Measurements from ENCODE around the gene TAF13. TPM values are rescaled to one million over a fixed set of nuclear protein-coding genes. Genes with fewer than 3 reads are reported as not detected.

Gene TAF13
- total RNA-seq, 2 donors from 2014 or later, result 26.8 to 27.0 TPM

GRCh38 chr1:109067883-109068282, 7.9 kb downstream of the TAF13 start:
- Histone ChIP-seq H3K27ac (no peak overlapping the region), H3K4me1 (replicated peaks) (no peaks in the 10 kb centered on the region), H3K4me3 (no peak overlapping the region), H3K9me3 (no peaks in the 10 kb centered on the region), H3K36me3 (peaks cover 0 to 2% of the 10 kb centered on the region in 2 donors), H3K27me3 (replicated peaks; ENCODE audit: insufficient read depth) (no peaks in the 10 kb centered on the region)
- intact Hi-C loops (cut with DNase I), result no loop called here
- no peak for DNase-seq (ENCODE audit: low spot score)
- 80% methylated on average over 8 of the region's 8 CpGs for WGBS
- TF ChIP-seq POLR2A (IDR thresholded peaks at IDR 0.05) (no peak), CTCF (IDR thresholded peaks at IDR 0.05) (no peak), POLR2AphosphoS5 (IDR thresholded peaks at IDR 0.05) (no peak)

GRCh38 chr1:109065137-109065536, 10.7 kb downstream of the TAF13 start:
- H3K9me3 ChIP-seq, result no peaks in the 10 kb centered on the region
- intact Hi-C loops (cut with DNase I), result no loop called here
- H3K4me1 ChIP-seq (replicated peaks), result no peaks in the 10 kb centered on the region
- no peaks in the 10 kb centered on the region for H3K27me3 ChIP-seq (replicated peaks; ENCODE audit: insufficient read depth)
- DNase-seq (ENCODE audit: low spot score), result no peak
- H3K4me3 ChIP-seq, result no peak overlapping the region
- no peak for TF ChIP-seq POLR2AphosphoS5 (IDR thresholded peaks at IDR 0.05)
- TF ChIP-seq CTCF (IDR thresholded peaks at IDR 0.05), result no peak
- TF ChIP-seq POLR2A (IDR thresholded peaks at IDR 0.05), result no peak
- no peak overlapping the region for H3K27ac ChIP-seq
- WGBS, result 98% methylated on average over 3 of the region's 3 CpGs
- H3K36me3 ChIP-seq, result peaks cover 0 to 2% of the 10 kb centered on the region in 2 donors

GRCh38 chr1:109061183-109061582, 14.6 kb downstream of the TAF13 start:
- WGBS, result 75% methylated on average over 4 of the region's 4 CpGs
- intact Hi-C loops (cut with DNase I), result no loop called here
- Histone ChIP-seq H3K4me1 (replicated peaks) (no peaks in the 10 kb centered on the region), H3K36me3 (peaks cover 0 to 2% of the 10 kb centered on the region in 2 donors), H3K9me3 (no peaks in the 10 kb centered on the region), H3K4me3 (no peak overlapping the region), H3K27ac (no peak overlapping the region), H3K27me3 (replicated peaks; ENCODE audit: insufficient read depth) (no peaks in the 10 kb centered on the region)
- no peak for TF ChIP-seq POLR2A (IDR thresholded peaks at IDR 0.05)
- no peak for DNase-seq (ENCODE audit: low spot score)

GRCh38 chr1:109060707-109061106, 15.1 kb downstream of the TAF13 start:
- no peaks in the 10 kb centered on the region for H3K9me3 ChIP-seq
- H3K4me1 ChIP-seq (replicated peaks), result no peaks in the 10 kb centered on the region
- H3K36me3 ChIP-seq, result peaks cover 0 to 2% of the 10 kb centered on the region in 2 donors
- H3K27me3 ChIP-seq (replicated peaks; ENCODE audit: insufficient read depth), result no peaks in the 10 kb centered on the region
- TF ChIP-seq POLR2A (IDR thresholded peaks at IDR 0.05) (no peak), CTCF (IDR thresholded peaks at IDR 0.05) (no peak), POLR2AphosphoS5 (IDR thresholded peaks at IDR 0.05) (no peak)
- intact Hi-C loops (cut with DNase I), result no loop called here
- H3K4me3 ChIP-seq, result no peak overlapping the region
- H3K27ac ChIP-seq, result no peak overlapping the region
- WGBS, result 86% methylated on average over 7 of the region's 7 CpGs
- no peak for DNase-seq (ENCODE audit: low spot score)

GRCh38 chr1:109059026-109059425, 16.8 kb downstream of the TAF13 start:
- intact Hi-C loops (cut with DNase I), result no loop called here
- no peak for DNase-seq (ENCODE audit: low spot score)
- no peaks in the 10 kb centered on the region for H3K36me3 ChIP-seq
- TF ChIP-seq POLR2AphosphoS5 (IDR thresholded peaks at IDR 0.05), result no peak
- no peak for TF ChIP-seq POLR2A (IDR thresholded peaks at IDR 0.05)
- TF ChIP-seq CTCF (IDR thresholded peaks at IDR 0.05), result no peak
- no peaks in the 10 kb centered on the region for H3K27me3 ChIP-seq (replicated peaks; ENCODE audit: insufficient read depth)
- no peaks in the 10 kb centered on the region for H3K4me1 ChIP-seq (replicated peaks)
- no peaks in the 10 kb centered on the region for H3K9me3 ChIP-seq
- H3K27ac ChIP-seq, result no peak overlapping the region
- H3K4me3 ChIP-seq, result no peak overlapping the region

Data from prostate gland (tissue), 2 donors.